ENCODE data around the gene DOK6.
A peak's percentile ranks its signal among the peaks of the same experiment; 100 is the strongest.

DOK6 gene

GRCh38 chr18:69539404-69539803, 138.7 kb downstream of the DOK6 start:
- no peak for DNase-seq (ENCODE audit: low read depth)

- no peak for DNase-seq (ENCODE audit: low read depth)
Observed at GRCh38 chr18:69556228-69556627, 155.5 kb downstream of the DOK6 start.

- no peak for DNase-seq (ENCODE audit: low read depth)
Observed at GRCh38 chr18:69557282-69557681, 156.6 kb downstream of the DOK6 start.

- no peak for DNase-seq (ENCODE audit: low read depth)
Observed at GRCh38 chr18:69558052-69558451, 157.4 kb downstream of the DOK6 start.

GRCh38 chr18:69559604-69560003, 158.9 kb downstream of the DOK6 start:
- no peak for DNase-seq (ENCODE audit: low read depth)

- no peak for DNase-seq (ENCODE audit: low read depth)
Observed at GRCh38 chr18:69564602-69565001, 163.9 kb downstream of the DOK6 start.

- DNase-seq (ENCODE audit: low read depth): no peak
Observed at GRCh38 chr18:69567813-69568488, 167.3 kb downstream of the DOK6 start.

GRCh38 chr18:69569133-69569532, 168.4 kb downstream of the DOK6 start:
- no peak for DNase-seq (ENCODE audit: low read depth)

- peak; percentile 51 for DNase-seq (ENCODE audit: low read depth)
Observed at GRCh38 chr18:69574401-69574800, 173.7 kb downstream of the DOK6 start.

GRCh38 chr18:69580107-69580506, 179.4 kb downstream of the DOK6 start:
- DNase-seq (ENCODE audit: low read depth): peak; percentile 75

- DNase-seq (ENCODE audit: low read depth): no peak
Observed at GRCh38 chr18:69584429-69584828, 183.7 kb downstream of the DOK6 start.

GRCh38 chr18:69585696-69586095, 185.0 kb downstream of the DOK6 start:
- DNase-seq (ENCODE audit: low read depth): no peak

GRCh38 chr18:69586537-69586936, 185.8 kb downstream of the DOK6 start:
- no peak for DNase-seq (ENCODE audit: low read depth)

GRCh38 chr18:69588301-69588700, 187.6 kb downstream of the DOK6 start:
- DNase-seq (ENCODE audit: low read depth): no peak

GRCh38 chr18:69590150-69590549, 189.5 kb downstream of the DOK6 start:
- DNase-seq (ENCODE audit: low read depth): peak; percentile 4

GRCh38 chr18:69596345-69596744, 195.7 kb downstream of the DOK6 start:
- DNase-seq (ENCODE audit: low read depth): no peak

- DNase-seq (ENCODE audit: low read depth): no peak
Observed at GRCh38 chr18:69597561-69597960, 196.9 kb downstream of the DOK6 start.

- DNase-seq (ENCODE audit: low read depth): no peak
Observed at GRCh38 chr18:69599377-69599776, 198.7 kb downstream of the DOK6 start.

GRCh38 chr18:69612242-69612641, 211.6 kb downstream of the DOK6 start:
- DNase-seq (ENCODE audit: low read depth): no peak

GRCh38 chr18:69616114-69616513, 215.4 kb downstream of the DOK6 start:
- no peak for DNase-seq (ENCODE audit: low read depth)

- DNase-seq (ENCODE audit: low read depth): no peak
Observed at GRCh38 chr18:69617408-69617807, 216.7 kb downstream of the DOK6 start.

GRCh38 chr18:69617888-69618287, 217.2 kb downstream of the DOK6 start:
- peak; percentile 69 for DNase-seq (ENCODE audit: low read depth)

- DNase-seq (ENCODE audit: low read depth): no peak
Observed at GRCh38 chr18:69622184-69622583, 221.5 kb downstream of the DOK6 start.

GRCh38 chr18:69622961-69623360, 222.3 kb downstream of the DOK6 start:
- no peak for DNase-seq (ENCODE audit: low read depth)

All from fibroblast of gingiva (primary cell).